GM12873 (cell line): ENCODE measurements around the gene COA3.

ENCODE experiments used
- TF ChIP-seq, protein P1 (sequence below): IDR thresholded peaks from 2 replicates; pipeline ENCODE4 v1.5.1; 2012; ENCODE audit warnings: low read depth, mild to moderate bottlenecking, moderate library complexity, low read length, control low read depth; ENCODE audit not compliant: insufficient read depth; ENCODE audit errors: missing control alignments

The COA3 gene

DNA sequence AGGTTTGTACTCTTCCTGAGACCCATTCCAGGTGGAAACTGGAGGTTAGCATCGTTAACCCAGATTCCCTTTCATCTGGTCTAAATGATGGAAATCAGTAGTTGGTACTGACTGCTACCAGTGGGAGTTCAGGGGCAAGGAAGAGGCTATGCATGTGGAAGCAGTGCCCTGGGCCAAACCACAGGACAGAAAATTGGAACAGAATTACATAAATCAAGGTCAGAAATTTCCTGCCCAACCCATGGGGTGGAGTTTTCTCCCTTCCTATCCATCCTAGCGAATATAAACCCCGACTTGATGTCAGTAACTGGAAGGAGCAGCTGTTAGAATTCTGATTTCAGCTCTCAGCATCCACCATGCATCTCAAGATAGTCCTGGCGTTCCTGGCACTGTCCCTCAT, 45.8 kb upstream of the COA3 start, which contains the start of gene AOC2:
TSS of gene AOC2 (plus strand) at position 310 of the 400 bp plus-strand sequence. CDS start at position 357, 47 bp downstream.
- TF ChIP-seq, protein P1, sequence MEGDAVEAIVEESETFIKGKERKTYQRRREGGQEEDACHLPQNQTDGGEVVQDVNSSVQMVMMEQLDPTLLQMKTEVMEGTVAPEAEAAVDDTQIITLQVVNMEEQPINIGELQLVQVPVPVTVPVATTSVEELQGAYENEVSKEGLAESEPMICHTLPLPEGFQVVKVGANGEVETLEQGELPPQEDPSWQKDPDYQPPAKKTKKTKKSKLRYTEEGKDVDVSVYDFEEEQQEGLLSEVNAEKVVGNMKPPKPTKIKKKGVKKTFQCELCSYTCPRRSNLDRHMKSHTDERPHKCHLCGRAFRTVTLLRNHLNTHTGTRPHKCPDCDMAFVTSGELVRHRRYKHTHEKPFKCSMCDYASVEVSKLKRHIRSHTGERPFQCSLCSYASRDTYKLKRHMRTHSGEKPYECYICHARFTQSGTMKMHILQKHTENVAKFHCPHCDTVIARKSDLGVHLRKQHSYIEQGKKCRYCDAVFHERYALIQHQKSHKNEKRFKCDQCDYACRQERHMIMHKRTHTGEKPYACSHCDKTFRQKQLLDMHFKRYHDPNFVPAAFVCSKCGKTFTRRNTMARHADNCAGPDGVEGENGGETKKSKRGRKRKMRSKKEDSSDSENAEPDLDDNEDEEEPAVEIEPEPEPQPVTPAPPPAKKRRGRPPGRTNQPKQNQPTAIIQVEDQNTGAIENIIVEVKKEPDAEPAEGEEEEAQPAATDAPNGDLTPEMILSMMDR: no peak

DNA sequence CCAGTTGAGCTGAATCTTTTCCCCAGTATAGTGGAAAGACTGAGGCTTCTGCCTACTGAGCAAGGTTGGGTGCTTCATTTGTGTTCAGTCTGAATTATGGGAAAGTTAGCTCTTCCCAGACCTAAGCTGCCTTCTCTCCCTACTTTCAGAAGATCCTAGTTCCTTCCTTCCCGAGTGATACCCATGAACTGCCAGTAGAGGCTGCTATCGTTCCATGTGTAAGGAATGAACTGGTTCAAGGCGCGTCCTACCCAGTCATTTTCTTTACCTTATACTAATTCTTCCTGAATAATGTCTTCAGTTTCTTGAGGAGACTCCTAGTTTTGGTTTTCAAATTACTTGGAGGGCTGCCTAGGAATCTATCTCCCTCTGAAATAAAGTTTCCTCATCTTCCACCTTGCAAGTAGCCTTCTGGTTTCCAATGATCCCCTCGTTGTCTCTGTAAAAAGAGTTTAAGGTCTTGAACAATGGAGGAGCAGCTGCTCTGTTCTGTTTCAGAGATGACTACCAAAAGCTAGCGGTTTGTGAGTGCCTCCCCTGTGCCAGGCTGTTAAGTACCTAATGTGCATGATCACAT, 44.9 kb upstream of the COA3 start:
- TF ChIP-seq, protein P1: peak; percentile 86

DNA sequence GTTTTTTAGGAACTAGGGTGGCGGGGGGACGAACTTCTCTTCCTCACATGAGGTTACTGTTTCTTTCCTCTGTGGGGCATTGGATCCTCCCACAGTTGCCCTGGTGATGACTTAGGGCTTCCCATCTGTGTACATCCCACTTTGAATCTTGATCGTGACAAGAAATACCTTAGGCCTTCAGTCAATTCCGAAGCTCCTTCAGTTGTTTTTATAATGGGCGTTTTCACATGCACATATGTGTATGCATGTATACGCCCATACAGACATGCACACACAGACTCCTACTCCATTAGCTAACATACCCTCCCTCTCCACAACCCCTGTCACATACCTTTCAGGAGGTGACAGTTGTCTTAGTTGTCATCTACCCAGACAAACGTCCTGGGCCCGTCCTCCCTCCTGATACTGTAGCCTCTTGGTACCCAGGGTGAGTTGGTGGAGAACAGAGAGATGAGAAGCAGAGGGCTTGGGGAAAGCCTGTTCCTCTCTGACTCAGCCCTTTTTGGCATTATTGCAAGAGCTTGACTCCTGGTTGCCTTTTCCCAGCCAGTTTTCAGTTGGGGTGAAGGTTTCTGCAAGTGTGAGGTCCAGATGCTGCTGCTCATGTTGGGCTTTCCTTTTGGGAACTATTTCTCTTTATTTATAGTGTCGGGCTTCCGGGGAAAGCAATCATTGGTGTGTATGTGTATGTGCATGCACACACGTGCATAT, 43.6 kb upstream of the COA3 start:
- TF ChIP-seq, protein P1: no peak

DNA sequence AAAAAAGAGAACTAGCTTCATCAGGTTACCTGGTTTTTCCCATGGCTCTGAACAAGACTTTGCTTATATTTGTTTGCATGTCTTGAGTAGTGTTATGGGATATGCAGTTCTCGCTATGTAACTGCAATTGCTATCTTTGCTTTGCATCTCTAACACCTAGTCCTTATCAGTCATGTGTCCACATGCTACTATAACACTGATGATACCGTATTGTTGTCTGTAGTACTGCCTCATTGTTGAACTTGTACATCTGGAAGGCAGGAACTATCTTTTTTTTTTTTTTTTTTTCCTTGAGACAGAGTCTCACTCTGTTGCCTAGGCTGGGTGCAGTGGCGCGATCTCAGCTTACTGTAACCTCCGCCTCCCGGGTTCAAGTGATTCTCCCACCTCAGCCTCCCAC, 37.2 kb upstream of the COA3 start:
- TF ChIP-seq, protein P1: no peak

DNA sequence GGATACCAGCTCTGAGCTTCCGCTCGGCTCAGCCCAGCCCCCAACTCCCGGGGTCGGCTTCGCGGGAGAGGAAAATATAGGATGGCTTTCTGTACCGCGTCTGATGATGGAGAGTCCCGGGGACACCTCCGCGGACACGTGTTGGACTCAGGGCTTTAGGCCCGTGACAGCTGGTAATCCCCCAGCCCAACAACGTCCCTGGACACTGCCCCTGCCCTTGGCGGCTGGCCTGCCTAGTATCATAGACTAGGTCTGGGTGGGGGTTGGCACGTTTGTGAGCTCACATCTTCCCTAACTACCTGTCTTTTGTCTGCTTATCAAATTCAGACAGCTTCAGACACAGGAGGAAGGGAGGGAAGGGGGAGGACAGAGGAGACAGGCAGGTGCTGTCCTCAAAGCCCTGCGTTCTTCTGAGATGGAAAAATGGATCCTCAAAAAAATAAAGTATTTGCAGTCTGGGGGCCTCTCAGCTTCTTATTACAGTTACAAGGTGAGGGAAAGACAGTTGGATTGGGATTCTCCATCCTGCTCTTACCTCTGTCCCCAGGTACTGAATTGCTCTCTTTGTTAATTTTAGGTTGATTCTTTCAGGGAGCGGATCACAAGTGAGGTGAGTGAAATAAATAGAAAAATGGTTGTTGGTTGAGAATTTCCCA, 35.4 kb upstream of the COA3 start:
- TF ChIP-seq, protein P1: no peak

DNA sequence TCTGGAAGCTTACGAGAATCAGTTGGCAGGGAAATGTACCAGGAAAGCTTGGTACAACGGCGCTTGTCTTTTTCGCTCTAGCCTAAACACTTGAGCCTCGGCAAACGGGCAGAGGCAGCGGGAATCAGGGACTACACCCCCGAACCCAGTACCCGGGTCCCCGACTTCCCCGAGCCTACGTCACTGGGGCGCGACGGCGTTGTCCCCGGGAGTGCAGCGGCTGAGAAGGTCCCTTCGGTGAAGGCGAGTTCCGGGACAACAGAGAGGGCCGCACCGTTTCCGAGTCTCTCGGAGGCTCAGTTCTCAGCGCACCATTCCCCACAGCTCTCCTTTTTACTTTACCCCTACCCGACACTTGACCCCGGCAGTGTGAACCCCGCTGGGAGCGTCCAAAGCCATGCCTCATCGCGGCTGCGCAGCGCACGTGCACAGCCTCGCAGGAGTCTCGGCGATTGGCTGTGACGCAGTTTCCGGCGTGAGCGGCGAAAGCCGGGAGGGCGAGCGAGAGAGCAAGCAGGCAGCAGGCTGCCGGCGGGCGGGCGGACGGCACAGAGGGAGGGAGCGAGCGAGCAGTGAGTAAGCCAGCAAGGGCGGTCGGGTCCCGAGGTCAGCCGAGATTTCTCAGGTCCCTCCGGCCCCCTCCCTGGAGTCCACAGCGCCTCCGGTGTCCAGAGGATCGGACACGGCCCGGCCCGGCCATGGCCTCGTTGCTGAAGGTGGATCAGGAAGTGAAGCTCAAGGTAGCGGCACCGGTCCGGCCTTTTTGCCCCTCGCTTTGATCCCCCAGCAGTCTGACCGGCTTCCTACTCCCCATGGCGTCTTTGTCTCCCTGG, 34.6 kb upstream of the COA3 start, which contains the start of gene PSME3:
TSS of gene PSME3 (plus strand) at position 464 of the 833 bp plus-strand sequence. CDS start at position 699, 235 bp downstream.
- TF ChIP-seq, protein P1: peak; percentile 13
